NCI-H82 treated with DMSO at 0.1 percent for 48 hours (cell line): Measurements from ENCODE around the gene NEDD4L.

Source experiments
- DNase-seq: peaks from one replicate; lab custom pipeline; 2025; ENCODE audit not compliant: unreplicated experiment; lab: John Stamatoyannopoulos, UW

Gene NEDD4L

GRCh38 chr18:58051765-58052460, 7.9 kb downstream of the NEDD4L start:
- DNase-seq, result no peak

- DNase-seq, result no peak
Measured at GRCh38 chr18:58052960-58053359, 8.9 kb downstream of the NEDD4L start.

- no peak for DNase-seq
Measured at GRCh38 chr18:58054041-58054781, 10.2 kb downstream of the NEDD4L start.

- DNase-seq, result no peak
Measured at GRCh38 chr18:58055890-58056558, 12.0 kb downstream of the NEDD4L start.

- DNase-seq, result no peak
Measured at GRCh38 chr18:58056852-58057251, 12.8 kb downstream of the NEDD4L start.

- no peak for DNase-seq
Measured at GRCh38 chr18:58057291-58057965, 13.4 kb downstream of the NEDD4L start.

- DNase-seq, result no peak
Measured at GRCh38 chr18:58058720-58059119, 14.7 kb downstream of the NEDD4L start.

GRCh38 chr18:58060254-58060653, 16.2 kb downstream of the NEDD4L start:
- DNase-seq, result peak; percentile 28

GRCh38 chr18:58061349-58061748, 17.3 kb downstream of the NEDD4L start:
- DNase-seq, result no peak

GRCh38 chr18:58064406-58064998, 20.5 kb downstream of the NEDD4L start:
- no peak for DNase-seq

GRCh38 chr18:58065956-58066355, 21.9 kb downstream of the NEDD4L start:
- DNase-seq, result no peak

- DNase-seq, result no peak
Measured at GRCh38 chr18:58067601-58068000, 23.6 kb downstream of the NEDD4L start.

GRCh38 chr18:58069099-58069498, 25.1 kb downstream of the NEDD4L start:
- no peak for DNase-seq

GRCh38 chr18:58069721-58070292, 25.8 kb downstream of the NEDD4L start:
- no peak for DNase-seq

GRCh38 chr18:58076052-58076451, 32.0 kb downstream of the NEDD4L start:
- no peak for DNase-seq

GRCh38 chr18:58077329-58077728, 33.3 kb downstream of the NEDD4L start:
- DNase-seq, result no peak

- no peak for DNase-seq
Measured at GRCh38 chr18:58078889-58079573, 35.0 kb downstream of the NEDD4L start.

- DNase-seq, result no peak
Measured at GRCh38 chr18:58080451-58080850, 36.4 kb downstream of the NEDD4L start.

GRCh38 chr18:58087928-58088690, 44.1 kb downstream of the NEDD4L start:
- no peak for DNase-seq
